HG03025 (cell line): ENCODE results near the gene CFI.

Source experiments
- ATAC-seq: cut with Tn5 transposase; IDR thresholded peaks from one replicate; pipeline ENCODE4 v1.9.1; 2021; ENCODE audit warnings: mild to moderate bottlenecking, moderate library complexity; ENCODE audit not compliant: unreplicated experiment, low FRiP score

Gene CFI

DNA sequence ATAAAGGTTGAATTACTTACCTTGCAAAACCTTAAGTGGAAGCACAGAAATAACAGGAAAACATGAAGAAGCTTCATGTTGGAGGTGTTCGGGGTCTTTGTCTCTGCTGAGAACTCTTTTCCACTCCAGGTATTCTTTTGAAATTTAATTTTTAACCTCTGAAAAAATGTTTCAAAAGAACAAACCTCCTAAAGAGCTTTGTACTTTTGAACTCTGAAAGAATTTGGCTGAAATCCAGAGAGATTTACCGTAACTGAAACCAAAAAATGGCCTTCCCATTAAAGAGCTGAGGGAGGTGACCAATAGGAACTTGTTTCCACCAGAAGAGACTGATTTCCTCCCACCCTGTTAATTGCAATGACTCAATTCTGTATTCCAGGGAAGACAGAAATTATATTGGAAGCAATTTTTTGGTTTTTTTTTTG is at the start of gene CFI:
Gene CFI, minus strand, starts transcription at position 105 of the 425 bp plus-strand sequence. Its CDS starts 28 bp downstream, at position 77.
- ATAC-seq = no peak

GRCh38 chr4:109850601-109851000 is 48.8 kb upstream of the CFI start:
- ATAC-seq = no peak

DNA sequence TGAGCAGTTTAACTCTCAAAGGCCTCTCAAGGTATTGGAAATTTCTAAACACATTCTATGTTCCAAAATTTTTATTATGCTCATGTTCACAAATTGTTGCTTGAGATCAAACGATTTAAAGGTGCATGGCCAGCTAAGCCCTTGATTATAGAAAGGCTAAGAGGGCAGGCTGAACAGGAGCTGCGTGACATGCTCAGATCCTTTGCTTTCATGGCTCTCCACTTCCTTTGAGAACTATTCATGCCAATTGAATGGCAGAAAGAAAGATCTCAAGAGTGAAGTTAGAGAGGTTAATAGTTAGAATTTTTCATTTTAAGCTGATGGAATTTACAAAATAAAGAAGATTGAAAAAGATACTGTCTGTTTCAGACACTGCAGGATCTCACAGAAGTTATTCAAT is 46.7 kb upstream of the CFI start:
- no peak for ATAC-seq

- ATAC-seq = no peak
These were observed 46.2 kb upstream of the CFI start, which contains the start of gene LRIT3 for GRCh38 chr4:109847896-109848442. Gene LRIT3 (plus strand): TSS chr4:109848107. CDS start chr4:109848202, 95 bp downstream.

DNA sequence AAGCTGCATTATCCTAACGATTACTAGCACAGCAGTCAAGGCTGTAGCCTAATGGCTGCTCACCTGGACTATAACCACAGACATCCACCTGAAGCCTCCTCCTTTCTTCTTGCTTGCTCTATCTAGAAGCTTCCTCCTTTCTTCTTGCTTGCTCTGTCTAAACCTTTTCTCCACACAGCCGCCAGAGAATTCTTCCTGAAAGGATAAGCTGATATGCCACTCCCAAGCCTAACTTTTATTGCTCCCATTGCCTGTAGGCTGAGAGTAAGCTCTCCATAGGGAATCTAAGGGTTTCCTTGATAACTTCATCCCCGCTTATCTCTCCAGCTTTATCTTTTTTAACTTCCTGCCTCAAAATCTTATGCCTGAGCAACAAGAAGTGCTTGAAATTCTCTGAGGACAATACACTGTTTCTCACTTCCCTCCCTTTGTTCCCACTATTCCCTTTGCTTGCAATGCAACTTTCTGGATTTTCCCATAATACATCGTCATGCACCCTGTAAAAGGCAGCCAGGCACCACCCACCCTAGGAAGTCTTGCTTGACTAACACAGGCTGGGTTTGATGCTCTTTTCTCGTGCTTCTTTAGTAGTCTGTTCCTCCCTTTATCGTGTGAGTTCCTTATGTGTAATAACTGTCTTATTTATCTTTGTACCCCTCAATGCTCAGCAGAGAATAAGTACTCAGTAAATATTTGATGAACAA is 44.7 kb upstream of the CFI start:
- ATAC-seq = no peak

DNA sequence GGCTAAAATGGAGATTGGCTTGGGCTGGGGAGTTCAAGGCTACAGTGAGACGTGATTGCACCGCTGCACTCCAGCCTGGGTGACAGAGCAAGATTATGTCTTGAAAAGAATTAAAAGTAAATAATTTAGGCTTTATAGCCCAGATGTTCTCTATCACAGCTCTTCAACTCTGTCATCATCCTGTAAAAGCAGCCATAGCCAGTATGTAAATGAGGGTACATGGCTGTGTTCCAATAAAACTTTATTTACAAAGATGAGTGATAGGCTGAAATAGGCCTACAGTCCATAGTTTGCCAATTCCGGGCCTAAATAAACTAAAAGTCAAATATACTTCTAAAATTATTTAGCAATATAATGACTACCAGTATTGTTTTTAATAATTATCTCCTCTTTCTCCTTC is 35.2 kb upstream of the CFI start:
- no peak for ATAC-seq

DNA sequence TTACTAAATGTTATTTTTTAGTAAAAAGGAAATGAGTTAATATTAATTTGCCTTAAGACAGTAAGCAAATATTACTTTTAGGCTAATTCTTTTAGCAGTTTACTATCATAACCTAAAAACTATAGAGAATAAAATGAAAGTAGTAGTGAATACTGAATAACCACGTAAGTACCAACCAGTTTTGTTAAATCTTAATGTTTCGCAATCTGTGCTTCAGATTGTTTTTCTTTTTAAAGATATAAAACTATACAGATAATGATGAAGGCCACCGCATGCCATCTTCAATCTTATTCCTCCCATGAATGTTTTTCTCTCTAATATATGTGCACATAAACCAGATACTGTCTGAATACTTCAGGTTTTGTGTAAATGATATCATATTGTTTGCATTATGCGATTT is 32.0 kb upstream of the CFI start:
- ATAC-seq = no peak

- ATAC-seq = no peak
These were observed 25.9 kb upstream of the CFI start, which contains the start of gene RRH for GRCh38 chr4:109827672-109828071. Gene RRH (plus strand): TSS chr4:109827972. CDS start chr4:109828028, 56 bp downstream.

GRCh38 chr4:109826719-109827118 is 24.9 kb upstream of the CFI start:
- ATAC-seq = no peak

- ATAC-seq = no peak
These were observed 19.4 kb upstream of the CFI start for GRCh38 chr4:109821185-109821584.

GRCh38 chr4:109820563-109820962 is 18.8 kb upstream of the CFI start:
- no peak for ATAC-seq

GRCh38 chr4:109818268-109818667 is 16.5 kb upstream of the CFI start:
- ATAC-seq = no peak

DNA sequence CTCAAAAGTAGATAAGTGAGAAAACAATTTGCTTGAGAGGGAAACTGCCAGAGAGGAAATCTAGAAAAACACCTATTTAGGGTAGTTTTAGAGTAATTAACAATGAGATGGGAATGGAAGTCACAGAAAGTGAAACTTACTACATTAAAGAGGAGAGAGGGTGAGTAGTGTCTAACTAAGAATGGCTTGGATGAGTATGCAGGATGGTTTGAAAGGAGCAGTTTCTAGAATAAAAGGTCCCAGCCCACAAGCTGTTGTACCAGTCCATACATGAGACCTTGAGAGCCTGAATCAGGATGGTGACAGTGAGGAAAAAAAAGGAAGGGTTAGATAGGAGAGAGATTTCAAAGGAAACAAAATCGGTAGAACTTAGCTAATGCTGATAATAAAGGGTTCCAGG is 15.1 kb upstream of the CFI start:
- ATAC-seq = no peak

DNA sequence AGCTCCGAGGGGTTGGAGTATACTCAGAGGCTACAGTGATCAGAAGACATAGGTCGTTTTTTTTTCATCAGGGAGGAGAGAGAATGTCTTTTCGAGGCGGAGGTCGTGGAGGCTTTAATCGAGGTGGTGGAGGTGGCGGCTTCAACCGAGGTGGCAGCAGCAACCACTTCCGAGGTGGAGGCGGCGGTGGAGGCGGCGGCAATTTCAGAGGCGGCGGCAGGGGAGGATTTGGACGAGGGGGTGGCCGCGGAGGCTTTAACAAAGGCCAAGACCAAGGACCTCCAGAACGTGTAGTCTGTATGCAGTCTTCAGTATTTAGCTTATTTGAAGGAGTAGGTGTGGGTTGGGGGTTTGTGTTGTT is 14.3 kb upstream of the CFI start:
- no peak for ATAC-seq

GRCh38 chr4:109815151-109816081 is 13.6 kb upstream of the CFI start, which contains the start of gene GAR1:
Gene GAR1 (plus strand): TSS chr4:109815762. CDS start chr4:109816165, 403 bp downstream.
- peak; percentile 100 for ATAC-seq

DNA sequence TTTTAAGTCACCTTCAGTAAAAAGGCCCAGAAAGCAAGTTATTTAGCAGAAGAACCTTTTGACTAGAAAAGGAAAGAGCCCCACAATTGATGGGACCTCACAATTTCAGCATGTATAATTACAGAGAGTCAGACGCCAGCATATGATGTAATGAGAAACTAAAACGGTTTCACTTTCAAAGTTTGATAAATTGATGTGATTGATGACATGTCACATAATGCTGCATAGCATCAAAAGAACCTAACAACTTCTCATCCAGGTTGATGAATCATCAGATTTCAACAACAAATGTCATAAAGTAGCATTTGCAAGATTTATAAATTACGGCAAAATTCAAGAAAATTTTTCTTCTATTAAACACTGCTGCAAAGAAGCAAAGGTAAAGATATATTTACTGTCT is 9.9 kb upstream of the CFI start:
- no peak for ATAC-seq

DNA sequence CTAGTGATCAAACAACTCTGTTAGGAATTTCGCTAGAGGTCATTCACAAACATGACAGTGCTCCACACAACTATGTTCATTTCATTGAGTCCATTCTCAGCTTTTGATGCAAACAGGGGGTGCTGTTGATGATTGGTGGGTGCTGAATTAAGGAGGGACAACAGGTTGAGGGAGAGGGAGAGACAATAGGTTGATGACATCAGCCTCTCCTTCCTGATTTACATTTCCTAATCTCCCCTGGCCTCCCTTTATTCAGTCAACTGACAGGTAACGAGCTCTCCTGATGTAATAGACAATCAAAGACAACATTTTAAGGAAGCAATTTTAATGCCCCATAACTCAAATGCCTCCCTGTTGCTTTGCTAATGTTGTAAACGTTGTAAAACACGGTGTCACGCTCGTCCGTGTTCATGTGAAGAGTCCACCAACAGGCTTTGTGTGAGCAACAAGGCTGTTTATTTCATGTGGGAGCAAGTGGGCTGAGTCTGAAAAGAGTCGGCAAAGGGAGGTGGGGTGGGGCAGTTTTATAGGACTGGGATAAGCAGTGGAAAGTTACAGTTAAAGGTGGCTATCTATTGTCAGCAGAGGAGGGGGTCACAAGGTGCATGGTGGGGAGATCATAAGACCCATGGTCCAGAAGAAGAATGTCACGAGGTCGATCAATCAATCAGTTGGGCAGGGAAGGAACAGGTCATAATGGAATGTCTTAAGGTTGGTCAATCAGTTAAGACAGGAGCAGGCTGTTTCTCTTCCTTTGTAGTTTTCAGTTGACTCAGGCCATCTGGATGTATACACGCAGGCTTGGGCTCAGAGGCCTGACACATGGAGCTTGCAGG is 9.0 kb upstream of the CFI start:
- no peak for ATAC-seq

DNA sequence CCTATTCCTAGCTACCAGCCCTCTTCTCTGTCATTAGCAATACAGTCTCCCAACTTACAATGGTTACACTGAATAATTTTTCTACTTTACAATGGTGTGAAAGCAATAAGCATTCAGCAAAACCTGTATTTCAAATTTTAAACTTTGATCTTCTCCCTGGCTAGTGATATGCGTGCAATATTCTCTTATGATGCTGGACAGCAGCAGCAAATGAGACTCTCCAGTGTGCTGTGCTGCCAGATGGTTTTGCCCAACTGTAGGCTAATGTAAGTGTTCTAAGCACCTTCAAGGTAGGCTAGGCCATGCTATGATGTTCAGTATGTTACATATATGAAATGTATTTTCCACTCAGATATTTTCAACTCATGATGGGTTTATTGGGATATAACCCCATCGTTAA is 7.9 kb upstream of the CFI start:
- no peak for ATAC-seq

DNA sequence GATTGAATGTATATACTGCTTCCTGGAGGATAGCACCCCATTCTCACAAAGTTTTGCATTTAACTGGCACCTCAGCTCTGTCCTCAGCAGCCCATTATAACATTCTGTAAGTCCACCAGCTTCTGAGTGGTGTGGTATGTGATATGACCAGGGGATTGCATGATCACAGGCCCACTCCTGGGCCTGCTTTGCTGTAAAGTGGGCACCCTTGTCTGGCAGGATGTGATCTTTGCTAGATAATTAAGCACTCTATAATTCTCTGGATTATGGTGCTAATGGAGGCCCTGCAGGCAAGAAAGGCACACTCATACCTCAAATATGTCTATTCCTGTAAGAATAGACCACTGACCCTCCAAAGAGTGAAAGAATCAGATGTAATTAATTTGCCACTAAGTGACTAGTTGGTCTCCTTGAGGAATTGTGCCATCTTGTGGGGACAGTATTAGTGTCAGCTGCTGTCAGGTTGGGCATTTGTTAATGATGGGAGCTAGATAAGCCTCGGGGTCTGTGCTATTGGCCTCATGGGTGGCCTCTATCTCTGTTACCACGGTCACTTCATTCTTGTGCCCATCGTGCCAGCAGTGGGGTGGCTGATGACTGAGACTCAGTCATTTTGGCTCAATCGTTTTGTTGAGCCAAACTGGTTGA is 2.2 kb upstream of the CFI start:
- ATAC-seq = peak; percentile 51
